Prostate gland (tissue), 2 donors: ENCODE results near the gene FLVCR2. TPM values are rescaled to one million over a fixed set of nuclear protein-coding genes. Genes with fewer than 3 reads are reported as not detected.
A peak's percentile ranks its signal among the peaks of the same experiment; 100 is the strongest.
"Not testable (repeated sequence)": the region's sequence is repeated elsewhere in the genome, so short reads cannot be mapped to it uniquely, and the experiment has no call there.

ENCODE experiments used
- DNase-seq: peaks from one replicate; pipeline ENCODE4 v3.0.0-alpha.2; 2019; ENCODE audit warnings: low spot score
- H3K27ac ChIP-seq, 2 donors: fragments of 200-600 bp; sonication (generic); 2 replicates each; pipeline ENCODE4 v1.5.1; 2017 to 2019
- H3K27me3 ChIP-seq: fragments of 200-600 bp; sonication (generic); replicated peaks from 2 replicates; pipeline ENCODE4 v1.5.1; 2019; ENCODE audit not compliant: insufficient read depth
- H3K36me3 ChIP-seq, 2 donors: fragments of 200-600 bp; sonication (generic); 1 replicate in 1 of 2; 2 replicates in 1 of 2; pipeline versions ENCODE4 v1.5.1 to v1.8.1; 2017 to 2019
- H3K4me1 ChIP-seq: fragments of 200-600 bp; sonication (generic); replicated peaks from 2 replicates; pipeline ENCODE4 v1.5.1; 2019
- H3K4me3 ChIP-seq, 2 donors: fragments of 200-600 bp; sonication (generic); 2 replicates each; pipeline ENCODE4 v1.5.1; 2017 to 2019
- H3K9me3 ChIP-seq: fragments of 200-600 bp; sonication (generic); 2 replicates; pipeline ENCODE4 v1.5.1; 2017
- CTCF ChIP-seq, 4 experiments: fragments of 200-600 bp in 2 of 4; fragments of 450-650 bp in 2 of 4; sonication (generic) in 2 of 4; IDR thresholded peaks; 1 replicate in 3 of 4; 2 replicates in 1 of 4; pipeline ENCODE4 v1.5.1; 2016 to 2019; ENCODE audit warnings: antibody characterized with exemption in 4 of 4, mild to moderate bottlenecking in 2 of 4, moderate library complexity in 2 of 4
- POLR2A ChIP-seq: fragments of 450-650 bp; IDR thresholded peaks from one replicate; pipeline ENCODE4 v1.6.1; 2016; ENCODE audit warnings: antibody characterized with exemption, mild to moderate bottlenecking
- POLR2AphosphoS5 ChIP-seq: sonication (generic); formaldehyde crosslinking; IDR thresholded peaks from one replicate; pipeline ENCODE4 v1.6.1; 2017; ENCODE audit warnings: antibody characterized with exemption
- WGBS: methylation state at CpG from one replicate; pipeline ENCODE4 v1.1.5; 2018; 5-methylcytosine and 5-hydroxymethylcytosine counted together
- intact Hi-C: fragments of 100-400 bp; cut with DNase I; formaldehyde crosslinking; loops from one replicate; pipeline ENCODE4 v1.14.2; 2022
- total RNA-seq, 2 donors: library from RNA; depleted of rRNA; stranded (reverse); fragments of >200 nt; gene quantifications; one replicate each; pipeline ENCODE4 v1.1.0, GENCODE V29; 2016

FLVCR2 gene
- total RNA-seq, 2 donors from 2014 or later = 3.1 to 22.2 TPM

GRCh38 chr14:75595226-75595625 is 16.8 kb downstream of the FLVCR2 start:
- TF ChIP-seq POLR2A (no peak), POLR2AphosphoS5 (no peak), CTCF (IDR thresholded peaks at IDR 0.05) (no peak)
- no peaks in the 10 kb centered on the region for H3K9me3 ChIP-seq
- WGBS = 94% methylated on average over 3 of the region's 3 CpGs
- no peak overlapping the region for H3K4me3 ChIP-seq
- intact Hi-C loops = no loop called here
- DNase-seq = no peak
- no peaks in the 10 kb centered on the region for H3K4me1 ChIP-seq
- no peak overlapping the region for H3K27ac ChIP-seq
- no peaks in the 10 kb centered on the region for H3K27me3 ChIP-seq
- H3K36me3 ChIP-seq = no peaks in the 10 kb centered on the region

GRCh38 chr14:75597149-75597548 is 18.7 kb downstream of the FLVCR2 start:
- Histone ChIP-seq H3K4me1 (no peaks in the 10 kb centered on the region), H3K27me3 (no peaks in the 10 kb centered on the region), H3K27ac (no peak overlapping the region), H3K4me3 (no peak overlapping the region), H3K9me3 (no peaks in the 10 kb centered on the region), H3K36me3 (no peaks in the 10 kb centered on the region)
- TF ChIP-seq POLR2AphosphoS5 (no peak), CTCF (IDR thresholded peaks at IDR 0.05) (no peak), POLR2A (no peak)
- intact Hi-C loops = no loop called here
- no peak for DNase-seq
- 79% methylated on average over 3 of the region's 3 CpGs for WGBS

GRCh38 chr14:75600100-75600499 is 21.7 kb downstream of the FLVCR2 start:
- H3K36me3 ChIP-seq, H3K4me1 ChIP-seq, H3K9me3 ChIP-seq, H3K27me3 ChIP-seq, DNase-seq, H3K4me3 ChIP-seq, H3K27ac ChIP-seq, intact Hi-C loops: not testable (repeated sequence)
- WGBS = 56% methylated on average over 1 of the region's 1 CpG

GRCh38 chr14:75601061-75601460 is 22.6 kb downstream of the FLVCR2 start:
- H3K27ac ChIP-seq, H3K4me1 ChIP-seq, intact Hi-C loops, H3K27me3 ChIP-seq, DNase-seq, H3K4me3 ChIP-seq, H3K9me3 ChIP-seq, H3K36me3 ChIP-seq: not testable (repeated sequence)
- WGBS = 83% methylated on average over 6 of the region's 6 CpGs

- no peak for DNase-seq
- WGBS = 68% methylated on average over 3 of the region's 3 CpGs
- H3K4me1 ChIP-seq = peaks cover 5% of the 10 kb centered on the region
- no peaks in the 10 kb centered on the region for H3K36me3 ChIP-seq
- H3K9me3 ChIP-seq = no peaks in the 10 kb centered on the region
- intact Hi-C loops = no loop called here
- no peak overlapping the region for H3K4me3 ChIP-seq
- no peak for TF ChIP-seq POLR2A
- TF ChIP-seq CTCF (IDR thresholded peaks at IDR 0.05) = no peak
- TF ChIP-seq POLR2AphosphoS5 = no peak
- no peak overlapping the region for H3K27ac ChIP-seq
- no peaks in the 10 kb centered on the region for H3K27me3 ChIP-seq
These were observed 24.1 kb downstream of the FLVCR2 start for GRCh38 chr14:75602503-75602902.

GRCh38 chr14:75604979-75605851 is 26.8 kb downstream of the FLVCR2 start:
- H3K4me3 ChIP-seq = no peak overlapping the region
- H3K27me3 ChIP-seq = no peaks in the 10 kb centered on the region
- TF ChIP-seq POLR2AphosphoS5 = peak; percentile 5
- TF ChIP-seq POLR2A = no peak
- DNase-seq = peak; percentile 19
- intact Hi-C loops = no loop called here
- peak overlapping the region; percentile 24 to 39 for H3K27ac ChIP-seq
- no peaks in the 10 kb centered on the region for H3K9me3 ChIP-seq
- H3K4me1 ChIP-seq = peaks cover 5% of the 10 kb centered on the region
- no peaks in the 10 kb centered on the region for H3K36me3 ChIP-seq
- WGBS = 35% methylated on average over 11 of the region's 11 CpGs
